DMS79 treated with DMSO at 0.1 percent for 48 hours (cell line): ENCODE results near the gene EEFSEC.
"Not testable (repeated sequence)": the region's sequence is repeated elsewhere in the genome, so short reads cannot be mapped to it uniquely, and the experiment has no call there.

Experiments
- DNase-seq: peaks from one replicate; lab custom pipeline; 2025; lab: John Stamatoyannopoulos, UW

The EEFSEC gene

GRCh38 chr3:128152419-128153155 is 694 bp upstream of the EEFSEC start:
- DNase-seq: no peak

GRCh38 chr3:128154354-128154753 is 1.1 kb downstream of the EEFSEC start:
- not testable (repeated sequence) for DNase-seq

- no peak for DNase-seq
Observed at GRCh38 chr3:128155616-128156360, 2.5 kb downstream of the EEFSEC start.

- DNase-seq: no peak
Observed at GRCh38 chr3:128160661-128161060, 7.4 kb downstream of the EEFSEC start.

- no peak for DNase-seq
Observed at GRCh38 chr3:128163432-128163831, 10.2 kb downstream of the EEFSEC start.

- no peak for DNase-seq
Observed at GRCh38 chr3:128166971-128167453, 13.7 kb downstream of the EEFSEC start.

- DNase-seq: no peak
Observed at GRCh38 chr3:128167646-128167972, 14.3 kb downstream of the EEFSEC start.

- no peak for DNase-seq
Observed at GRCh38 chr3:128167973-128168674, 14.8 kb downstream of the EEFSEC start.

- DNase-seq: no peak
Observed at GRCh38 chr3:128168836-128169235, 15.6 kb downstream of the EEFSEC start.

- peak; percentile 59 for DNase-seq
Observed at GRCh38 chr3:128170866-128171516, 17.7 kb downstream of the EEFSEC start.

GRCh38 chr3:128173200-128173599 is 19.9 kb downstream of the EEFSEC start:
- no peak for DNase-seq

- DNase-seq: no peak
Observed at GRCh38 chr3:128173849-128174248, 20.6 kb downstream of the EEFSEC start.

- no peak for DNase-seq
Observed at GRCh38 chr3:128174675-128175590, 21.7 kb downstream of the EEFSEC start.

GRCh38 chr3:128175768-128176167 is 22.5 kb downstream of the EEFSEC start:
- DNase-seq: no peak

- DNase-seq: no peak
Observed at GRCh38 chr3:128176276-128176833, 23.1 kb downstream of the EEFSEC start.

GRCh38 chr3:128177865-128178264 is 24.6 kb downstream of the EEFSEC start:
- no peak for DNase-seq

GRCh38 chr3:128178782-128179483 is 25.7 kb downstream of the EEFSEC start:
- peak; percentile 16 for DNase-seq

GRCh38 chr3:128179484-128179819 is 26.2 kb downstream of the EEFSEC start:
- no peak for DNase-seq

- DNase-seq: peak; percentile 81
Observed at GRCh38 chr3:128180436-128180835, 27.2 kb downstream of the EEFSEC start.

- no peak for DNase-seq
Observed at GRCh38 chr3:128180913-128181312, 27.6 kb downstream of the EEFSEC start.
